Measurements from ENCODE around the gene TOMM7. TPM values are rescaled to one million over a fixed set of nuclear protein-coding genes. Genes with fewer than 3 reads are reported as not detected.

TOMM7 gene
- total RNA-seq, 2 donors from 2014 or later = 335 to 356 TPM

- no peaks in the 10 kb centered on the region for H3K27me3 Mint-ChIP-seq (ENCODE audit: insufficient read depth)
- no peak for TF ChIP-seq CTCF (conservative IDR thresholded peaks at IDR 0.05)
- no peak for DNase-seq
- H3K4me1 ChIP-seq (ENCODE audit: control insufficient read depth, insufficient read depth, low read length) = peaks cover 14% of the 10 kb centered on the region
- no peak overlapping the region for H3K4me3 ChIP-seq (ENCODE audit: low read length)
- WGBS, 2 experiments (ENCODE audit: insufficient coverage in 1 of 2, insufficient read length in 1 of 2) = 92 to 95% methylated on average over 7 to 10 of the region's 10 CpGs
- H3K9me3 Mint-ChIP-seq = no peaks in the 10 kb centered on the region
- H3K4me3 Mint-ChIP-seq = no peak overlapping the region
- H3K27me3 ChIP-seq (ENCODE audit: control insufficient read depth, insufficient read depth, low read length, poor library complexity, severe bottlenecking) = no peaks in the 10 kb centered on the region
- H3K4me1 Mint-ChIP-seq = peaks cover 51% of the 10 kb centered on the region
- H3K9ac ChIP-seq (ENCODE audit: extremely low read depth, low read length, poor library complexity, severe bottlenecking) = no peak overlapping the region
- peaks cover 67% of the 10 kb centered on the region for H3K36me3 ChIP-seq (ENCODE audit: control insufficient read depth, insufficient read depth, low read length)
- H3K27ac Mint-ChIP-seq = no peak overlapping the region
- H3K27ac ChIP-seq (ENCODE audit: low read depth, low read length) = no peak overlapping the region
- H3K9me3 ChIP-seq (ENCODE audit: control insufficient read depth, low read length) = no peaks in the 10 kb centered on the region
- H3K36me3 Mint-ChIP-seq (ENCODE audit: low read depth) = peaks cover 54% of the 10 kb centered on the region
Measured at GRCh38 chr7:22814261-22815208, 8.1 kb downstream of the TOMM7 start.

GRCh38 chr7:22812353-22812752, 10.3 kb downstream of the TOMM7 start:
- Histone ChIP-seq H3K27ac (ENCODE audit: low read depth, low read length) (peak overlapping the region; percentile 26), H3K4me1 (ENCODE audit: control insufficient read depth, insufficient read depth, low read length) (peaks cover 30% of the 10 kb centered on the region)
- TF ChIP-seq CTCF (conservative IDR thresholded peaks at IDR 0.05) = no peak

GRCh38 chr7:22811746-22812280, 10.8 kb downstream of the TOMM7 start:
- no peak for DNase-seq
- peaks cover 69% of the 10 kb centered on the region for H3K4me1 Mint-ChIP-seq
- H3K27ac ChIP-seq (ENCODE audit: low read depth, low read length) = no peak overlapping the region
- TF ChIP-seq CTCF (conservative IDR thresholded peaks at IDR 0.05) = no peak
- H3K9me3 Mint-ChIP-seq = no peaks in the 10 kb centered on the region
- no peak overlapping the region for H3K9ac ChIP-seq (ENCODE audit: extremely low read depth, low read length, poor library complexity, severe bottlenecking)
- 85 to 90% methylated on average over 3 to 4 of the region's 4 CpGs for WGBS, 2 experiments (ENCODE audit: insufficient coverage in 1 of 2, insufficient read length in 1 of 2)
- peaks cover 34% of the 10 kb centered on the region for H3K4me1 ChIP-seq (ENCODE audit: control insufficient read depth, insufficient read depth, low read length)
- H3K27me3 Mint-ChIP-seq (ENCODE audit: insufficient read depth) = no peaks in the 10 kb centered on the region
- peaks cover 52% of the 10 kb centered on the region for H3K36me3 ChIP-seq (ENCODE audit: control insufficient read depth, insufficient read depth, low read length)
- H3K9me3 ChIP-seq (ENCODE audit: control insufficient read depth, low read length) = no peaks in the 10 kb centered on the region
- no peaks in the 10 kb centered on the region for H3K27me3 ChIP-seq (ENCODE audit: control insufficient read depth, insufficient read depth, low read length, poor library complexity, severe bottlenecking)
- peak overlapping the region; percentile 97 for H3K27ac Mint-ChIP-seq
- no peak overlapping the region for H3K4me3 Mint-ChIP-seq
- H3K4me3 ChIP-seq (ENCODE audit: low read length) = no peak overlapping the region
- H3K36me3 Mint-ChIP-seq (ENCODE audit: low read depth) = peaks cover 38% of the 10 kb centered on the region

More at GRCh38 chr7:22812353-22812752, 10.3 kb downstream of the TOMM7 start:
- Mint-ChIP-seq H3K27ac (peak overlapping the region; percentile 97), H3K27me3 (ENCODE audit: insufficient read depth) (no peaks in the 10 kb centered on the region), H3K4me1 (peaks cover 63% of the 10 kb centered on the region), H3K4me3 (no peak overlapping the region), H3K36me3 (ENCODE audit: low read depth) (peaks cover 42% of the 10 kb centered on the region), H3K9me3 (no peaks in the 10 kb centered on the region)
- Histone ChIP-seq H3K9me3 (ENCODE audit: control insufficient read depth, low read length) (no peaks in the 10 kb centered on the region), H3K4me3 (ENCODE audit: low read length) (no peak overlapping the region), H3K27me3 (ENCODE audit: control insufficient read depth, insufficient read depth, low read length, poor library complexity, severe bottlenecking) (no peaks in the 10 kb centered on the region), H3K36me3 (ENCODE audit: control insufficient read depth, insufficient read depth, low read length) (peaks cover 57% of the 10 kb centered on the region), H3K9ac (ENCODE audit: extremely low read depth, low read length, poor library complexity, severe bottlenecking) (no peak overlapping the region)
- no peak for DNase-seq
- WGBS, 2 experiments (ENCODE audit: insufficient coverage in 1 of 2, insufficient read length in 1 of 2) = 82 to 88% methylated on average over 2 to 3 of the region's 3 CpGs
